NCI-H1436 (cell line): ENCODE measurements around the gene SNAP47.

ENCODE experiments used
- DNase-seq: peaks from one replicate; lab custom pipeline; 2025; lab: John Stamatoyannopoulos, UW

SNAP47 gene

GRCh38 chr1:227732586-227733308, 2.5 kb upstream of the SNAP47 start:
- DNase-seq, result no peak

- DNase-seq, result no peak
Measured at GRCh38 chr1:227733309-227733705, 1.9 kb upstream of the SNAP47 start.

- DNase-seq, result no peak
Measured at GRCh38 chr1:227733751-227734545, 1.3 kb upstream of the SNAP47 start.

DNA sequence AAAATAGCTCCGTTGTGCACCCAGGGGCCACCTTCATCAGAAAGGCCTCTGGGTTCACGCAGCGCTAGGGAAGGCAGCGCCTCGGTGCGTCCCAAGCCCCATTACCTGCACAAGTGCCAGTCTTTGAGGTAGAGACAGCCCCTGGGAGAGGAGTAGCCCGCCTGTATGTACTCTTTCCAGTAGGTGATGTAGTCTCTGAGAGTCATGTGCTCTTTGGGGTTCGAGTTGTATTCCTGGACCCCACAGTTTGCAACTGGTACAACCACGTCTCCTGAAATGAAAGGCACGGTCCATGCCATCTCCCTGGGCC, 734 bp upstream of the SNAP47 start:
- DNase-seq, result no peak

GRCh38 chr1:227735539-227736285, 477 bp downstream of the SNAP47 start:
- DNase-seq, result no peak

DNA sequence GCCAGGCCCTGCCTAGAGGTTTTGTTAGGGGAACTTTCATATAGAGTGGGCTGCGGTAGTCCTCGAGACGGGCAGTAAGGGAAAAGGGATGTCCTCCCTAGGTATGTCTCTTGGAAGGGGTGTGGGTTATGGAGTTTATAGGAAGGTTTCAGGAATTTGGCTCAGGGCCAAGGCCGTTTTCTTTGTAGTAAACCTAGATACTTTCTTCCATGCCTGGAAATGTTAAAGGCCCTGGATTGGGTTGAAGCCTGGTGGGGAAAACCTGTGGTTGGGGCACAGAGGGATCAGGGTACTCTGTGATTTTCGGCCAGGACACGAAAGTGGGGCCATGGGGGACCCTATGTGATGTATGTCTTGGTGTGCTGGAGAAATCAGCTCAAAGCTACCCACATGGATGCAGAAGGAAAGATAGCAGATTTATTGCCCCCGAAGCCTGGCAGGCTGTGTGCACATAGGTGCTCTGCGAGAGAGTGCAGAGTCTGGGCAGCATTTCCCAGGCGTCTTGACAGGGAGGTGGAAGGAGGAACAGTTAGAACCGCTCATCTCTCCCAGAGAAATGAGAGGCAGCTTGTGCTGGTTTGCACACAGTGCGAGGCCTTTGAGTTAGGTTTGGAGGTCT, 1.7 kb downstream of the SNAP47 start:
- no peak for DNase-seq

- no peak for DNase-seq
Measured at GRCh38 chr1:227738820-227739219, 3.6 kb downstream of the SNAP47 start.

DNA sequence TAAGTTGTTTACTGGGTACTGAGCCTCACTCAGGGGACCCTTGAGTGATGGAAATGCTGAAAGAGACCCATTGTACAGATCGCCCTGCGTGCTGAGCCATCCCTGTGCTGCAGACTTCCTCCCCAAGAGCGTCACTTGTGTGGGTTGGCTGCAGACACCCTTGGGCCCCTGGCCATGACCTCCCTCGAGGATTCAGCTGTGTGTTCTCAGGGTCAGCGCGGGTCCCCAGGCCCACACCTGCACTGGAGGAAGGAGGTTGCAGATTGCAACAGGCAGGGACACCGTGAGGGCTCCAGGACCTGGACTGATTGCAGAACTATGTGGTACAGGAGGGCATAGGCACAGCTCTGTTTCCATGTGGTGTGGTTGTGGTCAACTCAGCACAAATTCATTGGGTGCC, 4.4 kb downstream of the SNAP47 start:
- no peak for DNase-seq

GRCh38 chr1:227740401-227740960, 5.2 kb downstream of the SNAP47 start:
- DNase-seq, result no peak

- DNase-seq, result no peak
Measured at GRCh38 chr1:227741166-227741870, 6.1 kb downstream of the SNAP47 start.

GRCh38 chr1:227742738-227743715, 7.8 kb downstream of the SNAP47 start:
- DNase-seq, result no peak

DNA sequence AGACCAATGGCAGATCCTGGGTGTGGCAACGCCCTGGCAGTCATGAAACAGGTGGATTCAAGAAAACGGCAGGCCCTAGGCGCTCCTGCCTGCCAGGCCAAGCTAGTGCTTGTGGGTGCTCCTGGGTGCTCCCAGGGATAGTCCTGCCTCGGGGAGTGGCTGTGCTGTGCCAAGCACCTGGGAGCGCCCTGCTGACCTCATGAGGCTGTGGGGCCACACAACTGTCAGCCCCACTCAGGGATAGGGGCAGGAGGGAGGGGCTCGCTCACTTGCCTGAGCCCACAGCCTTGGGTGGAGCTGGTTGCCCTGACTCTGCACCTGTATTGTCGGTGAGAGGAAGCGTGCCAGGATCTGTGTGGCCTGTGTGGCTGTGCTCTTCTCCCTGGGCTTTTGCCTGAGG, 9.4 kb downstream of the SNAP47 start:
- no peak for DNase-seq

DNA sequence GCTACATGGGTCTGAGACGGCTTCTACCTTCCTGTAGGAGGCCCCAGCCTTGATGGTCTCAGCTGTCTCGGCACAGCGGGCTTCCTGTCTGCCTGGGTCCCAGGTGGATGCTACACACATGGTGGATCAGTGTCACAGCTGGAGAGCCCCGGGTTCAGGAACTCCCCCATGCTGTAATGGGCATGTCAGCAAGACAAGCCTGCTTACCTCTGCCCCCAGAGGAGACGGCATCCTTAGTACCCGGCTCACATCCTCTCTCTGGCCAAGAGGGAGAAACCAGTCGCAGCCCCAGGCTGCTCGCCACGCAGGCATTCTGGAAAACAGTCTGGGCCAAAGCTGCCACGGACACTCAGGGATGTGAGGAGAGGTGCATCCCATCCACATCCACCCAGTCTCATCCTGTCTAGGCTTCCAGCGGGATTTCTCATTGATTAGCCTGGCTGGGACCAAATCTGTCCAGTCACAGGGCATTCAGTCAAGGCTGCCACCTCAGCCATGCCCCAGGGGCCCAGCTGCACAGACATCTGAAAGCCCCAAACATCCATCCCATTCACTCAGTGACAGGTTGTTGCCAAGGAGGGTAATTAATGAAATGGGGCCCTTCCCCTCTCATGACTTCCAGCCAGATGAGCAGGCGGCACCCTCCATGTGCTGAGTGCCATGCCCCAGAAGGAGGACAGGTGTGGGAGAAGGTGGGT, 10.5 kb downstream of the SNAP47 start:
- no peak for DNase-seq

DNA sequence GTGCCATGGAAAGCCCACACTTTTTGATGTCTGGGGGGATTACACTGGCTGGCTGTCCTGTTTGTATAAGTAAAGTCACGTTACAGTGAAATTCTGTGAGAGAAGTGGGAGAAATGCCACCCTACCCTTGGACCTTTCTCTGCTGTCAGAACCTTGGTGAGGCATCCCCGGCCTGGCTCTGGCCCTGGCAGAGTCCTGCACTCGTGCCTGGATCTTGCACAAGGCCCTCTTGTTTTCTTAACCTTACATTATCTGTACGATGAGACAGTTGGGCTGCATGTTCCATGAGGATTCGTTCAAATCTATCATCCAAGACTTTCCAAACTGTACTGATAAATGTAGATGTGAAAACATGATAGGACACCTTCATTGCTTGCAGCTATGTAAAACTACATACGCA, 11.4 kb downstream of the SNAP47 start:
- no peak for DNase-seq

- no peak for DNase-seq
Measured at GRCh38 chr1:227747382-227747781, 12.1 kb downstream of the SNAP47 start.

DNA sequence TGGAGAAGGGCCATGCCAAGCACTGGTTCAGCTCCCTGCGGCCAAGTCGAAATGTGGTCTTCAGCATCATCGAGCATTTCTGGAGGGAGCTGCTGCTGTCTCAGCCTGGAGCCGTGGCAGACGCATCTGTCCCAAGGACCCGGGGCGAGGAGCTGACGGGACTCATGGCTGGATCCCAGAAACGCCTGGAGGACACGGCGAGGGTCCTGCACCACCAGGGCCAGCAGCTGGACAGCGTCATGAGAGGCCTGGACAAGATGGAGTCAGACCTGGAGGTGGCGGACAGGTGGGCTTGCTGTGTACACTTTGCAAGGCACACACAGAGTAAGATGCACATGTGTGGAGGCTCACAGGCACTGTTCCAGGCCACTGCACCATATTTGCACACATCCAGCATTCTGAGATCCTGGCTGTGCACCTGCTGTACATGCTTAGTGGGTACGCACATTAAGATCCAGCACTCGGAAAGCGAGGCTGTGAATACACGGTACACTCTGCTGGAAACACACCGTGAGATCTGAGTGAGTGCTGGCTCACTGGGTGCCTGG, 12.8 kb downstream of the SNAP47 start:
- no peak for DNase-seq

DNA sequence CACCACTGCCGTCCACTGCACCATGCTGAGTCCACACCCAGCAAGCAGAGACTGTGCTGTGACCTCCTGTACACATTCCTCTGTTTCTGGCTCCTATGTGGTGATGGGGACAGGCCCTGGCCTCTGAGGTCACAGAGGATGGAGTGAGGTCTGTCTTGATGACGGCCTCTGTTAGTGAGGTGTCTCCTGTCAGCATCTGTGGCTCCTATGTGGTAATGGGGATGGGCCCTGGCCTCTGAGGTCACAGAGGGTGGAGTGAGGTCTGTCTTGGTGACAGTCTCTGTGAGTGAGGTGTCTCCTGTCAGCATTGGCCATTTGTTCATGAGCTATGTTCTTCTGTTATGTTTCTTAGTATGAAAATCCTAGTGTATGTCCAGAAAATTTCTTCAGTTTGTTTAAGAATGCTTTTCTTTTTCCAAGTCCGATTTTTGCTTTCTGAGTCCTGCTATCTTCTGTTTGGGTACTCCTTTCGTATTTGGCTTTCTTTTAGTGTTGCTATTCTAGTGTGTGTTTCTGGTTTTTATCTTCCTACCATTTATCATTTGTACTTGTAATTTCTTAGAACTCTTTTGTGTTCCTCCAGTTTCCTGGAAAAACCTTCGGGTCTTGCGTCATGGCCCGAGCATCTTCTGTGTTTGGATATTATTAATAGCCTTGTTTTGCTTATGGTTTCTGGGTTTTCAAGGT, 13.4 kb downstream of the SNAP47 start:
- DNase-seq, result no peak

- no peak for DNase-seq
Measured at GRCh38 chr1:227749225-227749624, 14.0 kb downstream of the SNAP47 start.
